Gastroesophageal sphincter (tissue), 3 donors: ENCODE results near the gene OPN1MW.

ENCODE experiments used
- CTCF ChIP-seq, 4 experiments: fragments of 200-600 bp in 2 of 4; fragments of 450-650 bp in 2 of 4; sonication (generic) in 1 of 4; IDR thresholded peaks; one replicate each; pipeline ENCODE4 v1.5.1; 2017 to 2019; ENCODE audit warnings: antibody characterized with exemption in 4 of 4, mild to moderate bottlenecking in 2 of 4, moderate library complexity in 2 of 4
- EP300 ChIP-seq: sonication (generic); formaldehyde crosslinking; IDR thresholded peaks from one replicate; pipeline ENCODE4 v1.6.1; 2017; ENCODE audit warnings: antibody characterized with exemption, mild to moderate bottlenecking
- POLR2A ChIP-seq, 2 donors: fragments of 450-650 bp; IDR thresholded peaks; one replicate each; pipeline ENCODE4 v1.6.1; 2017; ENCODE audit warnings: antibody characterized with exemption in 2 of 2, mild to moderate bottlenecking in 2 of 2, moderate library complexity in 1 of 2
- POLR2AphosphoS5 ChIP-seq: sonication (generic); formaldehyde crosslinking; IDR thresholded peaks from one replicate; pipeline ENCODE4 v1.6.1; 2017; ENCODE audit warnings: antibody characterized with exemption

DNA sequence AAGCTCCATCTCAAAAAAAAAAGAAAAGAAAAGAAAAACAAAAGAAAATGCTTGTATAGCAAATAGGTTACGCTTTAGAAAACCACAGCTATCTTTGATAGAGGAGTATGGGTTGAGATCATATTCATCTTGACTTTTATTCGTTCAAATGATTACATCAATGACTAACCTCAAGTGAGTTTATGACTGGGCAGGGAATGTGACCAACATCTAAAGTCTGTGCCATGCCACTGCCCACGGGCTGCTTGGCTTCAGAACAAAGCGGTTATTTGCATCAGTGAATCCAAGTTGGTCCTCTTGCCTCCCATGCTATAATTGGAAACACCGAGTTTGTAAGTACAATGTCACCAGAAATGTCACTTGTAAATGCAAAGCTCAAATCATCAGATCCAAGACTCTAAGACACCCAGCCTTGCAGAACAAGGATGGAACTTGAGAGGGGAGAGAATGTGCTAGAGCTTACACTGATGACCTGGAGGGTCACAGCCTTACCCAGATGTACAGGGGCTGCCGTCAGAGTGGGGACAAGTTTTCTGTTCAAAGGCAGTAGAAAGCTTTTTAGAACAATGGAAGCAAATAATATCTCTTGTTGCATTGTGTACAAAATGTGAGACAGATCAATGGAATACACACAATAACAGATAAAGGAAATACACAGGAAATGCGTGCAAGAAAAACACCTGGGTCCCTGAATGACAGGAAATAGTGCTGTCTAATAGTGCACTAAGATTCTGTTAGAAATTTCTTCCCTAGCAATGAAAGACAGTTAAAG is 46.8 kb upstream of the OPN1MW start:
- no peak for TF ChIP-seq POLR2AphosphoS5
- TF ChIP-seq CTCF (IDR thresholded peaks at IDR 0.05), result no peak
- TF ChIP-seq EP300, result no peak
- TF ChIP-seq POLR2A (IDR thresholded peaks at IDR 0.05), result no peak
